ENCODE measurements around the gene MAP2. TPM values are rescaled to one million over a fixed set of nuclear protein-coding genes. Genes with fewer than 3 reads are reported as not detected.

The MAP2 gene
- total RNA-seq, 1 experiment from 2014 or later = 7.4 TPM

- no TSS peak for BruUV-seq (replicated peaks)
Observed at GRCh38 chr2:209532321-209532720, 108.5 kb downstream of the MAP2 start.

More at GRCh38 chr2:209532321-209532720, 108.5 kb downstream of the MAP2 start:
- Histone ChIP-seq H3K9ac (ENCODE audit: low read length) (no peak overlapping the region), H3K4me1 (ENCODE audit: control insufficient read depth in 1 of 2, insufficient read depth in 2 of 2, low read length in 2 of 2) (no peaks in the 10 kb centered on the region), H3K36me3 (ENCODE audit: control insufficient read depth in 1 of 2, insufficient read depth in 2 of 2, low read length in 2 of 2) (no peaks in the 10 kb centered on the region), H3K9me3 (ENCODE audit: control insufficient read depth in 1 of 2, insufficient read depth in 1 of 2, low read depth in 1 of 2, low read length in 2 of 2) (no peaks in the 10 kb centered on the region), H3K79me2 (ENCODE audit: insufficient read depth, low read length) (no peaks in the 10 kb centered on the region), H4K20me1 (ENCODE audit: insufficient read depth) (no peaks in the 10 kb centered on the region), H3K27me3 (ENCODE audit: insufficient read depth, low read length) (no peaks in the 10 kb centered on the region), H3K9me2 (ENCODE audit: insufficient read depth) (no peaks in the 10 kb centered on the region), H3K27ac (ENCODE audit: low read depth, low read length) (no peak overlapping the region), H3K4me2 (ENCODE audit: low read length) (no peak overlapping the region), H3K4me3 (replicated peaks in 1 of 2; ENCODE audit: low read depth in 1 of 2, low read length in 2 of 2) (no peak overlapping the region), H2AFZ (ENCODE audit: low read depth, low read length, poor library complexity, severe bottlenecking) (no peak overlapping the region)
- TF ChIP-seq ZNF274 (IDR thresholded peaks at IDR 0.05; ENCODE audit: low read depth, low read length) (no peak), JUND (IDR thresholded peaks at IDR 0.05) (no peak), MAX (IDR thresholded peaks at IDR 0.05) (no peak), SRF (IDR thresholded peaks at IDR 0.05; ENCODE audit: low read depth) (no peak), EZH2phosphoT487 (IDR thresholded peaks at IDR 0.05; ENCODE audit: borderline replicate concordance) (no peak), REST (IDR thresholded peaks at IDR 0.05; ENCODE audit: low read depth) (no peak), ZFX (IDR thresholded peaks at IDR 0.05) (no peak), EGR1 (IDR thresholded peaks at IDR 0.05; ENCODE audit: low read depth) (no peak), ELF1 (IDR thresholded peaks at IDR 0.05; ENCODE audit: borderline replicate concordance, low read depth) (no peak), RAD21 (IDR thresholded peaks at IDR 0.05; ENCODE audit: low read depth) (no peak), POLR2A (IDR thresholded peaks at IDR 0.05; ENCODE audit: borderline replicate concordance, extremely low read depth, insufficient read depth, insufficient read length) (no peak), FOSL1 (IDR thresholded peaks at IDR 0.05; ENCODE audit: low read depth) (no peak), CEBPB (IDR thresholded peaks at IDR 0.05; ENCODE audit: low read depth) (no peak), CTCF (IDR thresholded peaks at IDR 0.05 in 2 of 3, conservative IDR thresholded peaks at IDR 0.05 in 1 of 3; ENCODE audit: borderline replicate concordance in 1 of 3, insufficient read depth in 1 of 3, low read depth in 2 of 3, low read length in 2 of 3) (no peak), ZBTB33 (IDR thresholded peaks at IDR 0.05; ENCODE audit: extremely low read depth, insufficient replicate concordance, low read length) (no peak), POLR2AphosphoS5 (IDR thresholded peaks at IDR 0.05; ENCODE audit: low read depth, low read length) (no peak)
- no peak for ATAC-seq
- intact Hi-C loops (cut with micrococcal nuclease) = no loop called here
- no peak for DNase-seq (ENCODE audit: low read depth, low spot score)
- ChIA-PET POLR2A (no interaction called here), CTCF (no interaction called here), RAD21 (ENCODE audit: low non-redundant PET in 1 of 2, low total read pairs in 2 of 2, uncharacterized antibody in 2 of 2, unreplicated experiment in 2 of 2) (no interaction called here)
